Thyroid gland (tissue), 4 donors: ENCODE measurements around the gene CD101. TPM values are rescaled to one million over a fixed set of nuclear protein-coding genes. Genes with fewer than 3 reads are reported as not detected.

Experiments
- DNase-seq, 2 donors: peaks; one replicate each; pipeline ENCODE4 v3.0.0-alpha.2; 2019
- H3K27ac ChIP-seq, 3 donors: fragments of 200-600 bp; sonication (generic); 1 replicate in 2 of 3; 2 replicates in 1 of 3; pipeline ENCODE4 v1.5.1; 2016 to 2019; ENCODE audit warnings: mild to moderate bottlenecking in 1 of 3, moderate library complexity in 1 of 3
- H3K27me3 ChIP-seq: fragments of 200-600 bp; sonication (generic); one replicate; pipeline ENCODE4 v1.5.1; 2019
- H3K36me3 ChIP-seq, 2 donors: fragments of 200-600 bp; sonication (generic); one replicate each; pipeline ENCODE4 v1.5.1; 2016 to 2019
- H3K4me1 ChIP-seq, 2 donors: fragments of 200-600 bp; sonication (generic); one replicate each; pipeline ENCODE4 v1.5.1; 2017 to 2019
- H3K4me3 ChIP-seq, 3 donors: fragments of 200-600 bp; sonication (generic); replicated peaks in 1 of 3; 1 replicate in 2 of 3; 2 replicates in 1 of 3; pipeline ENCODE4 v1.5.1; 2016; ENCODE audit warnings: mild to moderate bottlenecking in 1 of 3
- H3K9me3 ChIP-seq: fragments of 200-600 bp; sonication (generic); one replicate; pipeline ENCODE4 v1.5.1; 2017
- POLR2A ChIP-seq, 2 donors: fragments of 450-650 bp; IDR thresholded peaks; one replicate each; pipeline ENCODE4 v1.6.1; 2017; ENCODE audit warnings: antibody characterized with exemption in 2 of 2, mild to moderate bottlenecking in 2 of 2, moderate library complexity in 1 of 2
- WGBS, 2 donors: methylation state at CpG; one replicate each; pipeline ENCODE4 v1.1.5; 2017; 5-methylcytosine and 5-hydroxymethylcytosine counted together
- intact Hi-C: fragments of 100-400 bp; cut with DNase I; formaldehyde crosslinking; loops from one replicate; pipeline ENCODE4 v1.15.1; 2023
- total RNA-seq, 4 donors: library from RNA; depleted of rRNA; stranded (reverse); fragments of >200 nt; gene quantifications; one replicate each; pipeline ENCODE4 v1.2.3, GENCODE V29; 2016
- TF ChIP-seq, protein P1 (sequence below), 6 experiments: fragments of 200-600 bp in 3 of 6; fragments of 450-650 bp in 3 of 6; sonication (generic) in 3 of 6; IDR thresholded peaks; one replicate each; pipeline ENCODE4 v1.5.1; 2016 to 2019; ENCODE audit warnings: antibody characterized with exemption in 6 of 6, mild to moderate bottlenecking in 2 of 6, inconsistent platforms in 1 of 6, moderate library complexity in 1 of 6

CD101 gene
- total RNA-seq = 1 to 10 TPM in 1 of 4 donors, under 1 TPM in 3; 0.13 to 1.3 (median 0.73) TPM

DNA sequence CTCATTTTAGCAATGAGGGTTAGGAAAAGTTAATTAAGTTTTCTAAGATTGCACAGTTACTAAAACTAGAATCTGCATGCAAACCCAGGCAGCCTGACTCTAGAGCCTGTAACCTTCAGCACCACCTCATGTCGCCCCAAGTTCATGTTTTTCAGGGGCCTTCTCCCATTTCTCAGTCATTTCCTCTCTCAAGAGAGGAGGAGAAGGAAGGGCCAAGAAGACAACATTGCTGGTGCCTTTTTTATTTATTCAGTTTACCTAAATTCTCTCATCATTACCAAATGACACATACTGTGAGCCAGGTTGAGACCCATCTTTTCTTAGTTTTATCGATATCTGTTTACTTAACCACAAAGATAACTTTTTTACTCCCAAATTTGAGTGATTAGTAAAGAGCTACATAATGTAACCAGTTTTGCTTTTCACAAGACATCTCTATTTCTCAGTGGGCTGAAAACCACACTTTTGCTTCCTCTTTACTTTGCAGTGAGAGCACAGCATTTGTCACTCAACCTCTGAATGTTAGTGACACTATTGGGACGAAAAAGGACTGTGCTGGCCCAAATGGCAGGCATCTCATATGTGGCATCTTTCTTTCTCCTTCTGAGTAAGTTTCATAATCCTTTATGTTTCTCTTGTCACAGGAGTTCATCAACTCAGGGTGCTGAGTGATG lies at the start of gene CD101:
Gene CD101 (plus strand): TSS at position 507 of the 674 bp plus-strand sequence. CDS start 58 bp downstream, at position 565.
- intact Hi-C loops = no loop called here
- no peaks in the 10 kb centered on the region for H3K4me1 ChIP-seq
- WGBS, 2 donors = 92% methylated on average over 3 of the region's 3 CpGs
- no peaks in the 10 kb centered on the region for H3K9me3 ChIP-seq
- DNase-seq = no peak
- H3K36me3 ChIP-seq = no peaks in the 10 kb centered on the region
- H3K27ac ChIP-seq = no peak within 1 kb of the TSS
- H3K4me3 ChIP-seq = no peak within 1 kb of the TSS
- H3K27me3 ChIP-seq = no peaks in the 10 kb centered on the region
- TF ChIP-seq, protein P1, sequence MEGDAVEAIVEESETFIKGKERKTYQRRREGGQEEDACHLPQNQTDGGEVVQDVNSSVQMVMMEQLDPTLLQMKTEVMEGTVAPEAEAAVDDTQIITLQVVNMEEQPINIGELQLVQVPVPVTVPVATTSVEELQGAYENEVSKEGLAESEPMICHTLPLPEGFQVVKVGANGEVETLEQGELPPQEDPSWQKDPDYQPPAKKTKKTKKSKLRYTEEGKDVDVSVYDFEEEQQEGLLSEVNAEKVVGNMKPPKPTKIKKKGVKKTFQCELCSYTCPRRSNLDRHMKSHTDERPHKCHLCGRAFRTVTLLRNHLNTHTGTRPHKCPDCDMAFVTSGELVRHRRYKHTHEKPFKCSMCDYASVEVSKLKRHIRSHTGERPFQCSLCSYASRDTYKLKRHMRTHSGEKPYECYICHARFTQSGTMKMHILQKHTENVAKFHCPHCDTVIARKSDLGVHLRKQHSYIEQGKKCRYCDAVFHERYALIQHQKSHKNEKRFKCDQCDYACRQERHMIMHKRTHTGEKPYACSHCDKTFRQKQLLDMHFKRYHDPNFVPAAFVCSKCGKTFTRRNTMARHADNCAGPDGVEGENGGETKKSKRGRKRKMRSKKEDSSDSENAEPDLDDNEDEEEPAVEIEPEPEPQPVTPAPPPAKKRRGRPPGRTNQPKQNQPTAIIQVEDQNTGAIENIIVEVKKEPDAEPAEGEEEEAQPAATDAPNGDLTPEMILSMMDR (IDR thresholded peaks at IDR 0.05) = no peak
- TF ChIP-seq POLR2A (IDR thresholded peaks at IDR 0.05) = no peak

DNA sequence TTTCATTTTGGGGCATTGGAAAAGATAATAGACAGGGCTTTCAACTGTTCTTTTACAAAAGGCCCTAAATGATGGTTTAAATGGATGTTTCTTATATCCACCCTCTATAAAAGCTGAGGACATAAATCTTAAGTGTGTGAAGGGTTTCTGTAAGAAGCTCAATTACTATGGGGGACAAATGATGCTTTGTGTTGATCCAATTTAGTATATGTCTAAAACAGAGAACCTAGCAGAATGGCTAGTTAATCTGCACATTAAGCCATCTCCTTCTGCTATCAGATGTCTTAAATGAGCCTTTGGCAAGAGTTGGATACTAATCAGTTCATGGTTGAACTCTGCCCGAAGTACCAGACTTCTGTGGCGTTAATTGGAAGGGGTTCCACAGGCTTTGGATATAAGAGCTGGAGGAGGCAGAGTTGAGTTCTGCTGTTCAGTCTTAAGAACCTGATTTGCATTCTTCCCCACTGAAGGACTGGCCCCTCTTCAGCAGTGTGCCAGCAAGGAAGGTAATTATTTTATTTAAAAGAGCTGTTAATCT lies 48.8 kb upstream of the CD101 start:
- Histone ChIP-seq H3K4me1 (peaks cover 24 to 29% of the 10 kb centered on the region in 2 donors), H3K27ac (no peak overlapping the region), H3K9me3 (no peaks in the 10 kb centered on the region), H3K27me3 (no peaks in the 10 kb centered on the region), H3K4me3 (no peak overlapping the region), H3K36me3 (no peaks in the 10 kb centered on the region)
- DNase-seq = no peak
- intact Hi-C loops = no loop called here
- 43 to 50% methylated on average over 2 of the region's 2 CpGs for WGBS, 2 donors
- TF ChIP-seq, protein P1 (IDR thresholded peaks at IDR 0.05) = no peak
- TF ChIP-seq POLR2A (IDR thresholded peaks at IDR 0.05) = no peak

- intact Hi-C loops = no loop called here
- no peaks in the 10 kb centered on the region for H3K9me3 ChIP-seq
- DNase-seq = no peak
- peaks cover 20 to 25% of the 10 kb centered on the region in 2 donors for H3K4me1 ChIP-seq
- TF ChIP-seq, protein P1 (IDR thresholded peaks at IDR 0.05) = no peak
- no peak for TF ChIP-seq POLR2A (IDR thresholded peaks at IDR 0.05)
- no peak overlapping the region for H3K4me3 ChIP-seq
- H3K27me3 ChIP-seq = no peaks in the 10 kb centered on the region
- 87 to 92% methylated on average over 3 of the region's 3 CpGs for WGBS, 2 donors
- no peaks in the 10 kb centered on the region for H3K36me3 ChIP-seq
- H3K27ac ChIP-seq = no peak overlapping the region
These were observed 47.1 kb upstream of the CD101 start for GRCh38 chr1:116954440-116954839.

DNA sequence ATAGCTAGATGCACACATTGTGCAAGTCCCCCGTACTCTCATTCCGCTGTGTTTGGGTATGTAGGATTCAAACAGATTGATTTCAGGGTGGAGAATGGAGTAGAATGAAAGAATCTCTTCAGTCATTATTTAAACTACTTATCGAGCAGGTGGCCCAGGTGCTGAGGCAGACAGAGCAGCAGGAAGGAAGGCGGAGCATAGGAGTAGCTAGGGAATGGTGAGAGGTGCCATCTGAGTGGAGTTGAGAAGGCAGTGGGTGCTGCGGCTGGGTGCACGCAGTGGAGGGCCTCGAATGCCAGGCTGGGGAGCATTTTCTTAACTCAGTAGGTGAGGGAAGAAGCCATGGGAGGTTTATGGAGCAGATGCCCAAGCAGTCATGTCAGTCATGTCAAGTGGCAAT lies 45.2 kb upstream of the CD101 start:
- intact Hi-C loops = no loop called here
- H3K27ac ChIP-seq = no peak overlapping the region
- peaks cover 0 to 2% of the 10 kb centered on the region in 2 donors for H3K36me3 ChIP-seq
- H3K27me3 ChIP-seq = no peaks in the 10 kb centered on the region
- H3K4me1 ChIP-seq = peaks cover 5 to 9% of the 10 kb centered on the region in 2 donors
- H3K4me3 ChIP-seq = no peak overlapping the region
- no peak for TF ChIP-seq POLR2A (IDR thresholded peaks at IDR 0.05)
- TF ChIP-seq, protein P1 (IDR thresholded peaks at IDR 0.05) = no peak
- peak; percentile 43 to 51 for DNase-seq
- no peaks in the 10 kb centered on the region for H3K9me3 ChIP-seq
- 61 to 67% methylated on average over 7 of the region's 7 CpGs for WGBS, 2 donors

GRCh38 chr1:116957646-116958045 lies 43.9 kb upstream of the CD101 start:
- Histone ChIP-seq H3K4me3 (no peak overlapping the region), H3K9me3 (no peaks in the 10 kb centered on the region), H3K27ac (no peak overlapping the region), H3K27me3 (no peaks in the 10 kb centered on the region), H3K4me1 (peaks cover 0 to 5% of the 10 kb centered on the region in 2 donors), H3K36me3 (peaks cover 0 to 8% of the 10 kb centered on the region in 2 donors)
- WGBS, 2 donors = 91 to 97% methylated on average over 4 of the region's 4 CpGs
- intact Hi-C loops = no loop called here
- TF ChIP-seq POLR2A (IDR thresholded peaks at IDR 0.05) = no peak
- TF ChIP-seq, protein P1 (IDR thresholded peaks at IDR 0.05) = no peak
- no peak for DNase-seq
